Right atrium auricular region (tissue), 2 donors: ENCODE results near the gene UNC93A. TPM values are rescaled to one million over a fixed set of nuclear protein-coding genes. Genes with fewer than 3 reads are reported as not detected.
"Not testable (repeated sequence)": the region's sequence is repeated elsewhere in the genome, so short reads cannot be mapped to it uniquely, and the experiment has no call there.

Experiments
- DNase-seq: peaks from one replicate; pipeline ENCODE4 v3.0.0-alpha.2; 2019; ENCODE audit warnings: low spot score
- H3K27ac ChIP-seq, 2 donors: fragments of 200-600 bp; sonication (generic); 1 replicate in 1 of 2; 2 replicates in 1 of 2; pipeline ENCODE4 v1.5.1; 2016 to 2019
- H3K27me3 ChIP-seq, 2 donors: fragments of 200-600 bp; sonication (generic); one replicate each; pipeline versions ENCODE4 v1.5.1 to v1.6.0; 2017 to 2019
- H3K36me3 ChIP-seq: fragments of 200-600 bp; sonication (generic); one replicate; pipeline ENCODE4 v1.5.1; 2016
- H3K4me1 ChIP-seq, 2 donors: fragments of 200-600 bp; sonication (generic); one replicate each; pipeline versions ENCODE4 v1.5.1 to v1.6.0; 2017 to 2019
- H3K4me3 ChIP-seq, 2 donors: fragments of 200-600 bp; sonication (generic); 1 replicate in 1 of 2; 2 replicates in 1 of 2; pipeline ENCODE4 v1.5.1; 2017 to 2019; ENCODE audit warnings: mild to moderate bottlenecking in 1 of 2, moderate library complexity in 1 of 2
- H3K9me3 ChIP-seq, 2 donors: fragments of 200-600 bp; sonication (generic); one replicate each; pipeline ENCODE4 v1.5.1; 2019
- total RNA-seq, 2 donors: library from RNA; depleted of rRNA; stranded (reverse); fragments of >200 nt; gene quantifications; one replicate each; pipeline ENCODE4 v1.1.0, GENCODE V29; 2016
- TF ChIP-seq, protein P1 (sequence below), 2 donors: fragments of 200-600 bp; sonication (generic); IDR thresholded peaks; one replicate each; pipeline ENCODE4 v1.5.1; 2019; ENCODE audit warnings: antibody characterized with exemption in 2 of 2

Gene UNC93A
- total RNA-seq, 2 donors from 2014 or later, result not detected

DNA sequence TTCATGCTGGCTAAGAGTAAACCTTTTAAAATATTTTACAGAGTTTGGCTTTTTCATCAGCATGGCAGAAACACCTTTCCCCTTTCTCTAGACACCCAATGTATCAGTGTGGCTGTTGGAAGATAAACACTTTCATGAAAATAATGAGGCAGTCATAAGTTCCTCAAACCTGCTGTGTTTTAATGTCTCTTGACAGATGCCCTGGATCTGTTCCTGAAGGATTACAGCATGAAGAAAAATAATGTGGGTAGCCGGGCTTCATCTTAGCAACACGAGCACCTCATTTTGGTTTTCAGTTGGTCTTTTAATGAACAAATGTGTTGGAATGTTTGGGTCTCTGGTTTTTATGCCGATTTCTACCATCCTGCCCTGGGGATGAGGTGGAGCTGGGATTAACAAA is 45.5 kb upstream of the UNC93A start:
- no peak for DNase-seq
- TF ChIP-seq, protein P1, sequence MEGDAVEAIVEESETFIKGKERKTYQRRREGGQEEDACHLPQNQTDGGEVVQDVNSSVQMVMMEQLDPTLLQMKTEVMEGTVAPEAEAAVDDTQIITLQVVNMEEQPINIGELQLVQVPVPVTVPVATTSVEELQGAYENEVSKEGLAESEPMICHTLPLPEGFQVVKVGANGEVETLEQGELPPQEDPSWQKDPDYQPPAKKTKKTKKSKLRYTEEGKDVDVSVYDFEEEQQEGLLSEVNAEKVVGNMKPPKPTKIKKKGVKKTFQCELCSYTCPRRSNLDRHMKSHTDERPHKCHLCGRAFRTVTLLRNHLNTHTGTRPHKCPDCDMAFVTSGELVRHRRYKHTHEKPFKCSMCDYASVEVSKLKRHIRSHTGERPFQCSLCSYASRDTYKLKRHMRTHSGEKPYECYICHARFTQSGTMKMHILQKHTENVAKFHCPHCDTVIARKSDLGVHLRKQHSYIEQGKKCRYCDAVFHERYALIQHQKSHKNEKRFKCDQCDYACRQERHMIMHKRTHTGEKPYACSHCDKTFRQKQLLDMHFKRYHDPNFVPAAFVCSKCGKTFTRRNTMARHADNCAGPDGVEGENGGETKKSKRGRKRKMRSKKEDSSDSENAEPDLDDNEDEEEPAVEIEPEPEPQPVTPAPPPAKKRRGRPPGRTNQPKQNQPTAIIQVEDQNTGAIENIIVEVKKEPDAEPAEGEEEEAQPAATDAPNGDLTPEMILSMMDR (IDR thresholded peaks at IDR 0.05), result no peak
- Histone ChIP-seq H3K27ac (no peak overlapping the region), H3K4me3 (no peak overlapping the region), H3K36me3 (no peaks in the 10 kb centered on the region), H3K27me3 (no peaks in the 10 kb centered on the region), H3K4me1 (no peaks in the 10 kb centered on the region), H3K9me3 (no peaks in the 10 kb centered on the region)

DNA sequence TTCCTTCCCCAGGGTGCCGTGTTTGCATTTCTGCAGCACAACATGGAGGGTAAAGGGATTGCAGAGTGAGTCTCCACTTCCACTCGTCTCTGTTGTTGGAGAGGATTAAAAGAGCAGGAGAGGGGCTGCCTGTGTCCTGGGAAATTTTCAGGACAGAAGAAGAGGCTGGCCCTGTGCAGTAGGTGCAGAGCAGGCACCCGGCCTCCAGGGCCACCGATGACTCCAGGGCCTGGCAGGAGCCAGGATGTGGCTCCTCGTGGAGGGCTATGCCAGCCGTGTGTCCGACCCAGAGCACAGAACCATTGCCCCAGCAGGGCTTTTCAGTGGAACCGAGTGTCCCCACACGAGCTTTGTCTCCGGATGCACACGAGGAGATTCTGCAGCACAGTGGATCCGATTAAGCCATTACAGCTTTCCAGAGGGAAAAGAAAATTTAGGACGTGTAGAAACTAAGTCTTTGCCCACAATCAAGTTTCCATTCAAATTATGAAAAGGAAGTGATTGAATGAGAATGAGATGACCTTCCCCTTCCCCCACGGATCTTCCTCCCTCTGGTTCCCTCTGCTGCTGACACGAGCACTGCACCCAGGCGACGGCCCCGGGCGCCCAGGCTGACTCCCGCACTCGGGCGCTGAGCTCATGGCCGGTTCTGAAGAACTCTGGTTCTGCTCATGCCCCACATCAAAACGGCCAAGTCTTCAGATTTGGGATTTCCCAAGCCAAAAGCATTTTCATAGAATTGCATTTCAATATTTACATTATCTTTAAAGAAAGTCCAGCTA is 43.1 kb upstream of the UNC93A start:
- Histone ChIP-seq H3K36me3 (no peaks in the 10 kb centered on the region), H3K27me3 (no peaks in the 10 kb centered on the region), H3K4me3 (no peak overlapping the region), H3K4me1 (no peaks in the 10 kb centered on the region), H3K27ac (no peak overlapping the region), H3K9me3 (no peaks in the 10 kb centered on the region)
- TF ChIP-seq, protein P1 (IDR thresholded peaks at IDR 0.05), result no peak
- DNase-seq, result no peak

DNA sequence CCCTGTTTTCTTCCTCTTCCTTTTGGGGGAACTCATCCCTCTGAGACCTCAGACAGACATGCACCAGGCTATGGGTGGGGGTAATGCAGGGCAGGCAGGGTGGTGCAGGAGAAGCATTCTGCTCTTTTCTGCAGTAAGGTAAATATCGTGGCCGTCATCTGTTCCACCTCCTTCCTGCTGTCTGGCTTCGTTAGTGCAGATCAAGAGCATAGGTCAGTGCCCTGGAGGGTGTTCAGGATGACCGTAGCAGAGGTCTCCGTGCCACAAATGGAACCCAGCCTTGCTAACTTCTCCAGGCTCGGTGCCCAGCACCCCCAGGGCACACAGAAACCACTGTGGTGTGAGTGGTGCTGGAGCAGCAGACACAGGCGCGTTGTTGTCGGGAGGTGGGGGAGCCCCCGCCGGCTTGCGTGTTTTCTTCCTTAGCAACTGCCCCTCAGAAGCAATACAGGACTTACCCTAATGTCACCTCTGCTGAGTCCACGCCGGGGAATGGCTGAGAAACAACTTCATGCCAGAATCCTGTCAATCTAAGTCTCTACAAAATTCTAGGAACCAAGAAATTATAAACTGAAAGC is 42.1 kb upstream of the UNC93A start:
- not testable (repeated sequence) for H3K4me3 ChIP-seq, H3K4me1 ChIP-seq, H3K27ac ChIP-seq, H3K36me3 ChIP-seq, H3K9me3 ChIP-seq, DNase-seq, H3K27me3 ChIP-seq

DNA sequence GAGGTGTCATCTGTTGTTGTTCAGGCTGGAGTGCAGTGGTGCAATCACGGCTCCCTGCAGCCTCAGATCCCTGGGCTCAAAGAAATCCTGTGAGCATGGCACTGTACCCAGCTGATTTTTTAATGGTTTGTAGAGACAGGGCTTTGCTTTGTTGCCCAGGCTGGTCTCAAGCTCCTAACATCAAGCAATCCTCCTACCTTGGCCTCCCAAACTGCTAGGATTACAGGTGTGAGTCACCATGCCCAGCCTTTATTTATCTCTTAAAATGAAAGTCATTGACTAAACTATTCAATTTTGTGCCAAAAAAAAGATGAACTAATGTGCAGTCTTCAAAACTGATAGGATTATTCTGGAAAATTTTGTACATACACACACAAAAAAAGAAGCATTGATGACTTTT is 38.8 kb upstream of the UNC93A start:
- Histone ChIP-seq H3K36me3 (no peaks in the 10 kb centered on the region), H3K4me1 (no peaks in the 10 kb centered on the region), H3K27me3 (no peaks in the 10 kb centered on the region), H3K4me3 (no peak overlapping the region), H3K27ac (no peak overlapping the region), H3K9me3 (peaks cover 0 to 21% of the 10 kb centered on the region in 2 donors)
- DNase-seq, result no peak
- TF ChIP-seq, protein P1 (IDR thresholded peaks at IDR 0.05), result no peak

DNA sequence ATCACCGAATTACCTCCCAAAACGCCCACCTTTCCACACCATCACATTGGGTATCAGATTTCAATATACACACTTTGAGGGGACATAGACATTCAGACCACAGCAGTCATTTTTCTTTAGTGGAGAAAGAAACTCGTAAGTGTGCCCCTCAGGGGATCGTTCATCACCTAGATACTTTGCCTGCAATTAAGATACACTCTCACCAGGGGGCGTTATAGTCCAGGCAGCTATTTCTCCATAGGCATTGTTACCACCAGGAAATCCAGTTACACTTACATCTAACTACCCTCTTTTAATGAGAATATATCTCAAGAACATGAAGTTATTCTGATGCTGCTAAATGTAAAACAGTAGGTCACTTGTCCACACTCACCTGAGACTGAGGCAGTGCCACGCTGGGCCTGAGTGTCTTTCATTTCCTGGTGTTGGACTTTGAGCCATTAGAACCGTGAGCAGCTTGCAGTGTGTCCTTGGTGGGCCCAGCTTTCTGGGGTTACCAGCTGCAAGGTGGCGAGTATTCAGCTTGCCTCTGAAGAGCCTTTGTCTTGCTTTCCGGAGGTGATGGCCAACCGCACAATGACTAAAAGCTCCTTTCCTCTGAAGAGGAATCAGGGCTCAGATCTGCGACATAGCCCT is 35.1 kb upstream of the UNC93A start:
- Histone ChIP-seq H3K36me3 (no peaks in the 10 kb centered on the region), H3K4me3 (no peak overlapping the region), H3K27ac (no peak overlapping the region), H3K4me1 (no peaks in the 10 kb centered on the region), H3K9me3 (peaks cover 0 to 21% of the 10 kb centered on the region in 2 donors), H3K27me3 (no peaks in the 10 kb centered on the region)
- TF ChIP-seq, protein P1 (IDR thresholded peaks at IDR 0.05), result no peak
- no peak for DNase-seq

DNA sequence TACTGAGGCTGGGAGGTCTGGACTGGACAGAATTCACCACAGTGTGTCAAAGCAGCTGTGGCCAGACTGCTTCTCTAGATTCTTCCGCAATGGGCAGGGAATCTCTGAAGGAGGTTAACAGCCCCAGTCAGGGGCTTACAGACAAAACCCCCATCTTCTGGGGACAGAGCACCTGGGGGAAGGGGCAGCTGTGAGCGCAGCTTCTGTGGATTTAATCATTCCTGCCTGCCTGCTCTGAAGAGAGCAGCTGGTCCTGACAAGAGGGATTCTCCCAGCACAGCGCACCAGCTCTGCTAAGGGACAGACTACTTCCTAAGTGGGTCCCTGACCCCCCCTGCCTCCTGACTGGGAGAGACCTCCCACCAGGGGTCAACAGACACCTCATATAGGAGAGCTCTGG is 32.5 kb upstream of the UNC93A start:
- Histone ChIP-seq H3K9me3 (peaks cover 0 to 21% of the 10 kb centered on the region in 2 donors), H3K36me3 (no peaks in the 10 kb centered on the region), H3K27me3 (no peaks in the 10 kb centered on the region), H3K4me3 (no peak overlapping the region), H3K4me1 (no peaks in the 10 kb centered on the region), H3K27ac (no peak overlapping the region)
- TF ChIP-seq, protein P1 (IDR thresholded peaks at IDR 0.05), result no peak
- DNase-seq, result no peak

DNA sequence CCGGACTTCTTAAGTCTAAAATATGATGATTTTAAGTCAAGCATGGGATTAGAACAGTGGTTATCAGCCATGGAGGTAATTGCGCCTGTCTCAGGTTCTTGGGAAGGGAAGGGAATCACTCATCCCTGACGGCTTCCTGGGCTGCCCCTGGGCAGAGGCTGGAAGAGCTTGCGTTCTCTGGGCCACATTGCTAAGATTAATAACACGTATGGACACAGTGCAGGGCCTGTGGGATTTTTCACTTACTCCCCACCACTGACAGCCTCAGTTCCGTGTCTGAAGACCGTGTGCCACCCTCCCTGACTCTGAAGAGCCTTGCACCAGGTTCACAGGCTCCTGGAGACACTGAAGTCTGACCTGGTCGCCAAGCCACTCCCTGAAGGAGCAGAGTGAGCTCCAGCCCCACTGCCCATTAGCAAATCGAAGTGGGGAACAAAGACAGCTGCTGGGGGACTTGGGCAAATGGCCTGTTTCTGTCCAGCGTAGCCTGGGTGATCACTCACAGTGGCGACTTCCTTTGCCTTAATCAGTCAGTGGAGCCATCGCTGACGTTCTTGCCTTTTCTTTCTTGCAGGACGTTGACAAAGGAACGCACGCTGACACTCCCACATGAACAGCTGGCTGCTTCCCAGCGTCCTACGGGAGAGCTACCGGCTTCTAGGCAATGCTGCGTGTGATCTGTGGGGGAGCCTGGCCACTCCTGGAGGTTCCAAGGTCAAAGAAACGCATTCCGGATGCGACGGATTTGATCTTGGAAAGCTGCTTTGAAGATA is 24.9 kb upstream of the UNC93A start:
- not testable (repeated sequence) for H3K4me3 ChIP-seq, H3K27ac ChIP-seq, DNase-seq, H3K9me3 ChIP-seq, H3K27me3 ChIP-seq, H3K4me1 ChIP-seq, H3K36me3 ChIP-seq
